RWPE1 (cell line): ENCODE results near the gene RAB11FIP4.
"Not testable (repeated sequence)": the region's sequence is repeated elsewhere in the genome, so short reads cannot be mapped to it uniquely, and the experiment has no call there.

Source experiments
- CTCF ChIA-PET: fragments of 350-600 bp; sonication (Branson Sonifier 250); formaldehyde crosslinking; extraction: SDS; loops from one replicate; lab custom pipeline; 2021; lab: Yijun Ruan, JAX
- POLR2A ChIA-PET: fragments of 400-600 bp; formaldehyde crosslinking; extraction: SDS; loops from one replicate; lab custom pipeline; 2020; ENCODE audit warnings: antibody characterized with exemption; ENCODE audit not compliant: low non-redundant PET; lab: Yijun Ruan, JAX
- DNase-seq: peaks from one replicate; pipeline ENCODE4 v3.0.0; 2012; ENCODE audit warnings: low spot score
- H3K27ac ChIP-seq: fragments of 450-650 bp; 2 replicates; pipeline ENCODE4 v1.5.1; 2017
- CTCF ChIP-seq: fragments of 450-650 bp; conservative IDR thresholded peaks from 2 replicates; pipeline ENCODE4 v1.5.1; 2017; ENCODE audit warnings: low read depth, mild to moderate bottlenecking

Gene RAB11FIP4

GRCh38 chr17:31435581-31435980, 44.1 kb downstream of the RAB11FIP4 start:
- TF ChIP-seq CTCF: no peak
- ChIA-PET POLR2A (no interaction called here), CTCF (no interaction called here)
- no peak overlapping the region for H3K27ac ChIP-seq
- DNase-seq: no peak

- POLR2A ChIA-PET: no interaction called here
- DNase-seq: no peak
- CTCF ChIA-PET: interaction anchor here (0.5 to 1.8 kb wide), 25 partner anchors 11 to 640 kb away, joined by 3 to 43 read pairs (median 6); partner anchors contain the start of gene UTP6
- H3K27ac ChIP-seq: no peak overlapping the region
- no peak for TF ChIP-seq CTCF
These were observed 46.4 kb downstream of the RAB11FIP4 start for GRCh38 chr17:31437720-31438400.

- ChIA-PET CTCF (interaction anchor here (0.7 kb wide), 1 partner anchor 664 kb away, joined by 3 read pairs; no protein-coding TSS in a partner anchor), POLR2A (no interaction called here)
- H3K27ac ChIP-seq: no peak overlapping the region
- no peak for DNase-seq
- TF ChIP-seq CTCF: no peak
These were observed 48.2 kb downstream of the RAB11FIP4 start for GRCh38 chr17:31439716-31440115.

GRCh38 chr17:31442276-31442675, 50.8 kb downstream of the RAB11FIP4 start:
- TF ChIP-seq CTCF: no peak
- H3K27ac ChIP-seq: no peak overlapping the region
- ChIA-PET POLR2A (interaction anchor here (0.6 kb wide), 1 partner anchor 58 kb away, joined by 4 read pairs; no protein-coding TSS in a partner anchor), CTCF (no interaction called here)
- DNase-seq: no peak

- H3K27ac ChIP-seq, CTCF ChIA-PET, DNase-seq: not testable (repeated sequence)
- POLR2A ChIA-PET: interaction anchor here (0.6 kb wide), 1 partner anchor 57 kb away, joined by 4 read pairs; no protein-coding TSS in a partner anchor
These were observed 51.4 kb downstream of the RAB11FIP4 start for GRCh38 chr17:31442856-31443255.

- no peak for TF ChIP-seq CTCF
- CTCF ChIA-PET: no interaction called here
These were observed 51.9 kb downstream of the RAB11FIP4 start for GRCh38 chr17:31443386-31443785.

GRCh38 chr17:31444026-31444425, 52.6 kb downstream of the RAB11FIP4 start:
- no peak for DNase-seq
- no peak for TF ChIP-seq CTCF
- no peak overlapping the region for H3K27ac ChIP-seq
- ChIA-PET POLR2A (no interaction called here), CTCF (interaction anchor here (0.7 kb wide), 1 partner anchor 62 kb away, joined by 3 read pairs; no protein-coding TSS in a partner anchor)

More at GRCh38 chr17:31443386-31443785, 51.9 kb downstream of the RAB11FIP4 start:
- H3K27ac ChIP-seq: no peak overlapping the region
- no peak for DNase-seq
- POLR2A ChIA-PET: no interaction called here
